ENCODE measurements around the gene NCK2. TPM values are rescaled to one million over a fixed set of nuclear protein-coding genes. Genes with fewer than 3 reads are reported as not detected.
A peak's percentile ranks its signal among the peaks of the same experiment; 100 is the strongest.

Gene NCK2
- total RNA-seq, 1 donor from 2014 or later: 92.5 TPM

DNA sequence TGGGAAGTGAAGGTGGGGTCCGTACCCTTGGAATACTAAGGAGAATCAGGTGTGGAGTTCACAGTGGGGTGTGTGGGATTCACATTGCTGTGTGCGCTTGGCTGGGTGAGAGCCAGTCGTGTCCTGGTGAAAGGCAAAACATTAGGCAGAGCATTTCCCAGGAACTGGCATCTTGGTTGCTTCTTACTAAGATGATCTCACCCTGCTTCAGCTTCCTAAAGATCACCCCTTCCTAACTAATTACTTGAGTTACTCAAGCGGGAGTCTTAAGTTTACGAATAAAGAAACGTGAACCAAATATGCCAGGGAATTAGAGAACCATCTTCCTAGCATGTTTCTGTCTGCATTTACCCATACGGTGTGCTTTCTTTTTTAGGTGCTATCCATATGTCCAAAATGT is 122.9 kb downstream of the NCK2 start:
- no peak overlapping the region for H3K4me3 Mint-ChIP-seq (ENCODE audit: low read depth)
- H3K27ac Mint-ChIP-seq: peak overlapping the region; percentile 90
- H3K9me3 Mint-ChIP-seq (ENCODE audit: low read depth): no peaks in the 10 kb centered on the region
- no peak for DNase-seq (ENCODE audit: low spot score, unreplicated experiment)
- peaks cover 24% of the 10 kb centered on the region for H3K4me1 Mint-ChIP-seq (ENCODE audit: low read depth)
- peaks cover 6% of the 10 kb centered on the region for H3K36me3 Mint-ChIP-seq (ENCODE audit: insufficient read depth)
- H3K27me3 Mint-ChIP-seq: no peaks in the 10 kb centered on the region
- no peak for TF ChIP-seq CTCF (IDR thresholded peaks at IDR 0.05; ENCODE audit: unreplicated experiment)

GRCh38 chr2:105868060-105868459 is 123.3 kb downstream of the NCK2 start:
- Mint-ChIP-seq H3K36me3 (ENCODE audit: insufficient read depth) (peaks cover 6% of the 10 kb centered on the region), H3K9me3 (ENCODE audit: low read depth) (no peaks in the 10 kb centered on the region), H3K27me3 (no peaks in the 10 kb centered on the region), H3K4me1 (ENCODE audit: low read depth) (peaks cover 27% of the 10 kb centered on the region), H3K27ac (peak overlapping the region; percentile 75), H3K4me3 (ENCODE audit: low read depth) (no peak overlapping the region)
- TF ChIP-seq CTCF (IDR thresholded peaks at IDR 0.05; ENCODE audit: unreplicated experiment): no peak
- no peak for DNase-seq (ENCODE audit: low spot score, unreplicated experiment)

DNA sequence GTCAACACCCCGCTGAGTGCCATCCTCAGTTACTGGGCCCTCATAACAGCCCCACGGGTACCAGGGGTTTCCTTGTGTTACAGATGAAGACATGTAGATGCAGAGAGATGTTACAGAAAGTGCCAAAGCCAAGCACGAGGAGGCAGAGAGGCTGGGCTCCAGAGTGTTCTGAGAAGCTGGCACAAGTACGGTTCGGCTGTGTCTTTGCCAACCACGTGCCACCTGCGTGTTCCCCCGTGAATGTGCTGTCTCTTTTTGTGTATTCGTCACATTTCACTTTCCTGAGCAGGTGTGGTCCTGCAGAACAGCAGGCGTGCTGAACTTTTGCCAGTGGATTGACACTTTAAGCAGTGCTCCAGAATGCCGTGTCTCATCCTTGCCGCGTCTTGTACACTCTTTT is 124.6 kb downstream of the NCK2 start:
- H3K4me1 Mint-ChIP-seq (ENCODE audit: low read depth): peaks cover 40% of the 10 kb centered on the region
- no peak overlapping the region for H3K27ac Mint-ChIP-seq
- H3K36me3 Mint-ChIP-seq (ENCODE audit: insufficient read depth): peaks cover 6% of the 10 kb centered on the region
- no peak for TF ChIP-seq CTCF (IDR thresholded peaks at IDR 0.05; ENCODE audit: unreplicated experiment)
- no peak for DNase-seq (ENCODE audit: low spot score, unreplicated experiment)
- no peaks in the 10 kb centered on the region for H3K27me3 Mint-ChIP-seq
- no peak overlapping the region for H3K4me3 Mint-ChIP-seq (ENCODE audit: low read depth)
- H3K9me3 Mint-ChIP-seq (ENCODE audit: low read depth): no peaks in the 10 kb centered on the region

- no peak for TF ChIP-seq CTCF (IDR thresholded peaks at IDR 0.05; ENCODE audit: unreplicated experiment)
- Mint-ChIP-seq H3K27ac (peak overlapping the region; percentile 49), H3K4me1 (ENCODE audit: low read depth) (peaks cover 46% of the 10 kb centered on the region), H3K27me3 (no peaks in the 10 kb centered on the region), H3K9me3 (ENCODE audit: low read depth) (no peaks in the 10 kb centered on the region), H3K36me3 (ENCODE audit: insufficient read depth) (peaks cover 6% of the 10 kb centered on the region), H3K4me3 (ENCODE audit: low read depth) (no peak overlapping the region)
- DNase-seq (ENCODE audit: low spot score, unreplicated experiment): no peak
Measured at GRCh38 chr2:105870062-105870461, 125.3 kb downstream of the NCK2 start.

DNA sequence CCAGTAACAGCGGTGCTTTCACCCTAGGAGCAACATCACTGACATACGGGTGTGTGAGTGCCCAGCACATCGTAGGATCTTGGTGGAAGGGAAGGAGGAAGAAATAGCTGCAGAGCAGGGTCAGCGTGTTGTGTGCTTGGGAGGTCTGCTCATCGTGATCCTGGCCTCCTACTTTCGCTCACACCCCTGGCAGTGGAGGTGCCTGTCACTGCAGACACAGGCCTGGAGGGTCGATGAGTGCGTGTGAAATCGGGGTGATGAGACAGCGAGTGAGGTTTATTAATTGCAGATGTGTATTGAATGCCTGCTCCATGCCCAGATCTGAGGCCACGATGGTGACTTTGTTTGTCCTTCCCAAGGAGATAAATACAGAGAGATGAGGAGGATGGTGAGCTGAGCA is 126.1 kb downstream of the NCK2 start:
- peak overlapping the region; percentile 6 for H3K27ac Mint-ChIP-seq
- peaks cover 6% of the 10 kb centered on the region for H3K36me3 Mint-ChIP-seq (ENCODE audit: insufficient read depth)
- DNase-seq (ENCODE audit: low spot score, unreplicated experiment): no peak
- no peak overlapping the region for H3K4me3 Mint-ChIP-seq (ENCODE audit: low read depth)
- H3K27me3 Mint-ChIP-seq: no peaks in the 10 kb centered on the region
- no peaks in the 10 kb centered on the region for H3K9me3 Mint-ChIP-seq (ENCODE audit: low read depth)
- peaks cover 51% of the 10 kb centered on the region for H3K4me1 Mint-ChIP-seq (ENCODE audit: low read depth)
- no peak for TF ChIP-seq CTCF (IDR thresholded peaks at IDR 0.05; ENCODE audit: unreplicated experiment)
